Neural progenitor cell (in vitro differentiated cells): ENCODE results near the gene SPATA31C1.
"Not testable (repeated sequence)": the region's sequence is repeated elsewhere in the genome, so short reads cannot be mapped to it uniquely, and the experiment has no call there.

Experiments used
- EZH2 ChIP-seq: fragments of 200-600 bp; sonication (generic); IDR thresholded peaks from 2 replicates; pipeline ENCODE4 v1.6.1; 2017; ENCODE audit warnings: antibody characterized with exemption, mild to moderate bottlenecking, moderate library complexity
- TF ChIP-seq, protein P1 (sequence below): fragments of 200-600 bp; sonication (generic); IDR thresholded peaks from 2 replicates; pipeline ENCODE4 v1.5.1; 2017; ENCODE audit warnings: antibody characterized with exemption, mild to moderate bottlenecking

DNA sequence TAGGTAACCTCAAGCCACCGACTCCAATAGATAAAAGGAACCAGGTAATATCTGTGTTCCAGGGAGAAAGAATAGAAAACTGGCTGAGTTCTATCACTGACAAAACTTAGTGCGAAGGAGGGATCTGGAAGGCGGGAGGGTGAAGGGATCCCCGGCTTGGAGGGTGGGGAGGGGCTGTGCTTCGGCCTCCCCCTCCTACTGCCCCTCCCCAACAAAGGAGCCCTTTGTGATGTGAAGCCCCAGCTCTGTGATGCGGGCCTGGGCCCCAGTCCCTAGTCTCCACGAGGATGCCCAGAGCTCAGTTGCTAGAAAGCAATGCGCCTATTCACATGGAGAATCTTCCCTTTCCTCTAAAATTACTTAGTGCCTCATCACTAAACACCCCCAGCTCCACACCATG is at the start of gene SPATA31C1:
- TF ChIP-seq, protein P1, sequence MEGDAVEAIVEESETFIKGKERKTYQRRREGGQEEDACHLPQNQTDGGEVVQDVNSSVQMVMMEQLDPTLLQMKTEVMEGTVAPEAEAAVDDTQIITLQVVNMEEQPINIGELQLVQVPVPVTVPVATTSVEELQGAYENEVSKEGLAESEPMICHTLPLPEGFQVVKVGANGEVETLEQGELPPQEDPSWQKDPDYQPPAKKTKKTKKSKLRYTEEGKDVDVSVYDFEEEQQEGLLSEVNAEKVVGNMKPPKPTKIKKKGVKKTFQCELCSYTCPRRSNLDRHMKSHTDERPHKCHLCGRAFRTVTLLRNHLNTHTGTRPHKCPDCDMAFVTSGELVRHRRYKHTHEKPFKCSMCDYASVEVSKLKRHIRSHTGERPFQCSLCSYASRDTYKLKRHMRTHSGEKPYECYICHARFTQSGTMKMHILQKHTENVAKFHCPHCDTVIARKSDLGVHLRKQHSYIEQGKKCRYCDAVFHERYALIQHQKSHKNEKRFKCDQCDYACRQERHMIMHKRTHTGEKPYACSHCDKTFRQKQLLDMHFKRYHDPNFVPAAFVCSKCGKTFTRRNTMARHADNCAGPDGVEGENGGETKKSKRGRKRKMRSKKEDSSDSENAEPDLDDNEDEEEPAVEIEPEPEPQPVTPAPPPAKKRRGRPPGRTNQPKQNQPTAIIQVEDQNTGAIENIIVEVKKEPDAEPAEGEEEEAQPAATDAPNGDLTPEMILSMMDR, result not testable (repeated sequence)
- not testable (repeated sequence) for TF ChIP-seq EZH2
